ENCODE measurements around the gene SRRM2. TPM values are rescaled to one million over a fixed set of nuclear protein-coding genes. Genes with fewer than 3 reads are reported as not detected.

Gene SRRM2
- total RNA-seq, 2 donors from 2014 or later, result 1,185 to 1,285 TPM

GRCh38 chr16:2766430-2767139 is 14.1 kb downstream of the SRRM2 start:
- Mint-ChIP-seq H3K36me3 (ENCODE audit: low read depth) (peaks cover 18% of the 10 kb centered on the region), H3K4me3 (peak overlapping the region; percentile 74), H3K4me1 (peaks cover 41% of the 10 kb centered on the region), H3K27ac (peak overlapping the region; percentile 89), H3K27me3 (no peaks in the 10 kb centered on the region)
- H3K9me3 ChIP-seq (ENCODE audit: control insufficient read depth, low read length, poor library complexity, severe bottlenecking), result no peaks in the 10 kb centered on the region
- ATAC-seq (no peak), DNase-seq (no peak)

GRCh38 chr16:2767140-2767731 is 14.8 kb downstream of the SRRM2 start:
- H3K27ac Mint-ChIP-seq, result peak overlapping the region; percentile 89
- no peak for DNase-seq
- ATAC-seq, result no peak
- no peaks in the 10 kb centered on the region for H3K27me3 Mint-ChIP-seq
- H3K4me1 Mint-ChIP-seq, result peaks cover 43% of the 10 kb centered on the region
- peak overlapping the region; percentile 33 for H3K4me3 Mint-ChIP-seq
- H3K9me3 ChIP-seq (ENCODE audit: control insufficient read depth, low read length, poor library complexity, severe bottlenecking), result no peaks in the 10 kb centered on the region
- peaks cover 15% of the 10 kb centered on the region for H3K36me3 Mint-ChIP-seq (ENCODE audit: low read depth)

GRCh38 chr16:2767891-2768290 is 15.5 kb downstream of the SRRM2 start:
- H3K9me3 ChIP-seq (ENCODE audit: control insufficient read depth, low read length, poor library complexity, severe bottlenecking), result no peaks in the 10 kb centered on the region
- Mint-ChIP-seq H3K27me3 (no peaks in the 10 kb centered on the region), H3K36me3 (ENCODE audit: low read depth) (peaks cover 14% of the 10 kb centered on the region), H3K27ac (peak overlapping the region; percentile 89), H3K4me1 (peaks cover 42% of the 10 kb centered on the region), H3K4me3 (peak overlapping the region; percentile 58)
- DNase-seq, result no peak
- no peak for ATAC-seq

GRCh38 chr16:2768403-2769089 is 16.1 kb downstream of the SRRM2 start:
- Mint-ChIP-seq H3K4me1 (peaks cover 41% of the 10 kb centered on the region), H3K27ac (peak overlapping the region; percentile 89), H3K36me3 (ENCODE audit: low read depth) (peaks cover 9% of the 10 kb centered on the region), H3K27me3 (no peaks in the 10 kb centered on the region), H3K4me3 (peak overlapping the region; percentile 71)
- no peak for DNase-seq
- no peak for ATAC-seq
- no peaks in the 10 kb centered on the region for H3K9me3 ChIP-seq (ENCODE audit: control insufficient read depth, low read length, poor library complexity, severe bottlenecking)

GRCh38 chr16:2769100-2769529 is 16.7 kb downstream of the SRRM2 start:
- no peak for ATAC-seq
- H3K4me3 Mint-ChIP-seq, result peak overlapping the region; percentile 71
- peaks cover 7% of the 10 kb centered on the region for H3K36me3 Mint-ChIP-seq (ENCODE audit: low read depth)
- no peak for DNase-seq
- no peaks in the 10 kb centered on the region for H3K9me3 ChIP-seq (ENCODE audit: control insufficient read depth, low read length, poor library complexity, severe bottlenecking)
- peak overlapping the region; percentile 89 for H3K27ac Mint-ChIP-seq
- peaks cover 41% of the 10 kb centered on the region for H3K4me1 Mint-ChIP-seq
- H3K27me3 Mint-ChIP-seq, result no peaks in the 10 kb centered on the region

GRCh38 chr16:2769675-2770056 is 17.2 kb downstream of the SRRM2 start:
- DNase-seq (no peak), ATAC-seq (no peak)
- H3K4me1 Mint-ChIP-seq, result peaks cover 43% of the 10 kb centered on the region
- peak overlapping the region; percentile 89 for H3K27ac Mint-ChIP-seq
- peak overlapping the region; percentile 71 for H3K4me3 Mint-ChIP-seq
- no peaks in the 10 kb centered on the region for H3K9me3 ChIP-seq (ENCODE audit: control insufficient read depth, low read length, poor library complexity, severe bottlenecking)
- H3K36me3 Mint-ChIP-seq (ENCODE audit: low read depth), result peaks cover 7% of the 10 kb centered on the region
- no peaks in the 10 kb centered on the region for H3K27me3 Mint-ChIP-seq

- H3K27ac Mint-ChIP-seq, result peak overlapping the region; percentile 89
- peak; percentile 35 for ATAC-seq
- H3K4me1 Mint-ChIP-seq, result peaks cover 43% of the 10 kb centered on the region
- peaks cover 7% of the 10 kb centered on the region for H3K36me3 Mint-ChIP-seq (ENCODE audit: low read depth)
- DNase-seq, result no peak
- H3K9me3 ChIP-seq (ENCODE audit: control insufficient read depth, low read length, poor library complexity, severe bottlenecking), result no peaks in the 10 kb centered on the region
- H3K27me3 Mint-ChIP-seq, result no peaks in the 10 kb centered on the region
- H3K4me3 Mint-ChIP-seq, result peak overlapping the region; percentile 71
These were observed 17.9 kb downstream of the SRRM2 start for GRCh38 chr16:2770057-2770951.

- Mint-ChIP-seq H3K27ac (peak overlapping the region; percentile 89), H3K4me1 (peaks cover 41% of the 10 kb centered on the region), H3K27me3 (no peaks in the 10 kb centered on the region), H3K36me3 (ENCODE audit: low read depth) (peaks cover 7% of the 10 kb centered on the region), H3K4me3 (peak overlapping the region; percentile 45)
- DNase-seq (no peak), ATAC-seq (no peak)
- H3K9me3 ChIP-seq (ENCODE audit: control insufficient read depth, low read length, poor library complexity, severe bottlenecking), result no peaks in the 10 kb centered on the region
These were observed 19.3 kb downstream of the SRRM2 start for GRCh38 chr16:2771496-2772402.

GRCh38 chr16:2773188-2773968 is 20.9 kb downstream of the SRRM2 start:
- no peaks in the 10 kb centered on the region for H3K9me3 ChIP-seq (ENCODE audit: control insufficient read depth, low read length, poor library complexity, severe bottlenecking)
- peak overlapping the region; percentile 15 for H3K4me3 Mint-ChIP-seq
- DNase-seq (no peak), ATAC-seq (no peak)
- H3K27ac Mint-ChIP-seq, result peak overlapping the region; percentile 67
- H3K27me3 Mint-ChIP-seq, result no peaks in the 10 kb centered on the region
- H3K4me1 Mint-ChIP-seq, result peaks cover 43% of the 10 kb centered on the region
- peaks cover 3% of the 10 kb centered on the region for H3K36me3 Mint-ChIP-seq (ENCODE audit: low read depth)

- no peaks in the 10 kb centered on the region for H3K9me3 ChIP-seq (ENCODE audit: control insufficient read depth, low read length, poor library complexity, severe bottlenecking)
- Mint-ChIP-seq H3K36me3 (ENCODE audit: low read depth) (peaks cover 3% of the 10 kb centered on the region), H3K27ac (peak overlapping the region; percentile 67), H3K4me1 (peaks cover 41% of the 10 kb centered on the region), H3K27me3 (no peaks in the 10 kb centered on the region), H3K4me3 (no peak overlapping the region)
- DNase-seq, result no peak
- no peak for ATAC-seq
These were observed 21.9 kb downstream of the SRRM2 start for GRCh38 chr16:2774161-2774891.

GRCh38 chr16:2775131-2775716 is 22.8 kb downstream of the SRRM2 start:
- no peak for DNase-seq
- no peak for ATAC-seq
- H3K4me1 Mint-ChIP-seq, result peaks cover 36% of the 10 kb centered on the region
- H3K36me3 Mint-ChIP-seq (ENCODE audit: low read depth), result peaks cover 3% of the 10 kb centered on the region
- H3K9me3 ChIP-seq (ENCODE audit: control insufficient read depth, low read length, poor library complexity, severe bottlenecking), result no peaks in the 10 kb centered on the region
- peak overlapping the region; percentile 89 for H3K27ac Mint-ChIP-seq
- no peak overlapping the region for H3K4me3 Mint-ChIP-seq
- H3K27me3 Mint-ChIP-seq, result no peaks in the 10 kb centered on the region
